Measurements from ENCODE around the gene CABP1. TPM values are rescaled to one million over a fixed set of nuclear protein-coding genes. Genes with fewer than 3 reads are reported as not detected.
A peak's percentile ranks its signal among the peaks of the same experiment; 100 is the strongest.

Gene CABP1
- total RNA-seq, 1 donor from 2014 or later = 1.2 TPM

- H3K9me3 Mint-ChIP-seq = no peaks in the 10 kb centered on the region
- peaks cover 25% of the 10 kb centered on the region for H3K4me1 Mint-ChIP-seq
- no peak overlapping the region for H3K27ac Mint-ChIP-seq (ENCODE audit: unreplicated experiment)
- TF ChIP-seq CTCF (conservative IDR thresholded peaks at IDR 0.05) = no peak
- no peak for DNase-seq (ENCODE audit: low read depth, low spot score)
- no peaks in the 10 kb centered on the region for H3K27me3 Mint-ChIP-seq (ENCODE audit: low read depth)
- peaks cover 23% of the 10 kb centered on the region for H3K36me3 Mint-ChIP-seq (ENCODE audit: low read depth)
- H3K4me3 Mint-ChIP-seq = no peak overlapping the region
These were observed 56.9 kb downstream of the CABP1 start for GRCh38 chr12:120697344-120697743.

GRCh38 chr12:120698665-120699064, 58.2 kb downstream of the CABP1 start:
- H3K9me3 Mint-ChIP-seq = no peaks in the 10 kb centered on the region
- H3K27ac Mint-ChIP-seq (ENCODE audit: unreplicated experiment) = no peak overlapping the region
- H3K4me3 Mint-ChIP-seq = no peak overlapping the region
- H3K36me3 Mint-ChIP-seq (ENCODE audit: low read depth) = peaks cover 23% of the 10 kb centered on the region
- no peak for TF ChIP-seq CTCF (conservative IDR thresholded peaks at IDR 0.05)
- H3K27me3 Mint-ChIP-seq (ENCODE audit: low read depth) = no peaks in the 10 kb centered on the region
- DNase-seq (ENCODE audit: low read depth, low spot score) = no peak
- peaks cover 12% of the 10 kb centered on the region for H3K4me1 Mint-ChIP-seq

- H3K27ac Mint-ChIP-seq (ENCODE audit: unreplicated experiment) = no peak overlapping the region
- DNase-seq (ENCODE audit: low read depth, low spot score) = no peak
- H3K4me1 Mint-ChIP-seq = peaks cover 3% of the 10 kb centered on the region
- peaks cover 20% of the 10 kb centered on the region for H3K36me3 Mint-ChIP-seq (ENCODE audit: low read depth)
- no peaks in the 10 kb centered on the region for H3K27me3 Mint-ChIP-seq (ENCODE audit: low read depth)
- no peak overlapping the region for H3K4me3 Mint-ChIP-seq
- no peak for TF ChIP-seq CTCF (conservative IDR thresholded peaks at IDR 0.05)
- H3K9me3 Mint-ChIP-seq = no peaks in the 10 kb centered on the region
These were observed 59.1 kb downstream of the CABP1 start for GRCh38 chr12:120699553-120699952.

- Mint-ChIP-seq H3K27me3 (ENCODE audit: low read depth) (no peaks in the 10 kb centered on the region), H3K4me3 (no peak overlapping the region), H3K4me1 (no peaks in the 10 kb centered on the region), H3K36me3 (ENCODE audit: low read depth) (peaks cover 12% of the 10 kb centered on the region), H3K9me3 (no peaks in the 10 kb centered on the region), H3K27ac (ENCODE audit: unreplicated experiment) (peak overlapping the region; percentile 0)
- no peak for TF ChIP-seq CTCF (conservative IDR thresholded peaks at IDR 0.05)
- DNase-seq (ENCODE audit: low read depth, low spot score) = no peak
These were observed 60.5 kb downstream of the CABP1 start for GRCh38 chr12:120700886-120701285.

GRCh38 chr12:120702637-120703036, 62.2 kb downstream of the CABP1 start:
- no peak for TF ChIP-seq CTCF (conservative IDR thresholded peaks at IDR 0.05)
- DNase-seq (ENCODE audit: low read depth, low spot score) = no peak
- no peaks in the 10 kb centered on the region for H3K27me3 Mint-ChIP-seq (ENCODE audit: low read depth)
- no peak overlapping the region for H3K27ac Mint-ChIP-seq (ENCODE audit: unreplicated experiment)
- H3K9me3 Mint-ChIP-seq = no peaks in the 10 kb centered on the region
- no peaks in the 10 kb centered on the region for H3K4me1 Mint-ChIP-seq
- no peak overlapping the region for H3K4me3 Mint-ChIP-seq
- H3K36me3 Mint-ChIP-seq (ENCODE audit: low read depth) = peaks cover 15% of the 10 kb centered on the region
